ENCODE data around the gene CEMIP.

DNA sequence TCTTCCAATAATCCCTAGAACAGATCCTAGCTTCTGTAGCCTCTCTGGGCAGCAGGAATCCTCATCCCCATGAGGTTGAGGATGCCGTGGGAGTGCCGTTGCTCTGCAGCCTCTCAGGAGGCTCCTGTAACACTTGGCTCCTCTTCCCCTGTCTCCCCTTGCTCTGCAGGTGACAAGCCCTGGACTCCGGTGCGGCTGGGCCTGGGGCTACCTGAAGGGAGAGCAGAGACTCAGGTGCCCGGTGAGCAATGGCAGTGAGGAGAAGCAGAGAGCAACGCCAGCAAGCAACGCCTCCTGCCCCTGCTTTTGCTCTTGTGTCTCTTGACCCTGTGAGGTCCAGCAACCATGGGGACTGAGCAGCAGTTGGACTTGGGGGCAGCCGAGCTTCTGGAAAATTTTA, 91.2 kb downstream of the CEMIP start:
- TF ChIP-seq, protein P1, sequence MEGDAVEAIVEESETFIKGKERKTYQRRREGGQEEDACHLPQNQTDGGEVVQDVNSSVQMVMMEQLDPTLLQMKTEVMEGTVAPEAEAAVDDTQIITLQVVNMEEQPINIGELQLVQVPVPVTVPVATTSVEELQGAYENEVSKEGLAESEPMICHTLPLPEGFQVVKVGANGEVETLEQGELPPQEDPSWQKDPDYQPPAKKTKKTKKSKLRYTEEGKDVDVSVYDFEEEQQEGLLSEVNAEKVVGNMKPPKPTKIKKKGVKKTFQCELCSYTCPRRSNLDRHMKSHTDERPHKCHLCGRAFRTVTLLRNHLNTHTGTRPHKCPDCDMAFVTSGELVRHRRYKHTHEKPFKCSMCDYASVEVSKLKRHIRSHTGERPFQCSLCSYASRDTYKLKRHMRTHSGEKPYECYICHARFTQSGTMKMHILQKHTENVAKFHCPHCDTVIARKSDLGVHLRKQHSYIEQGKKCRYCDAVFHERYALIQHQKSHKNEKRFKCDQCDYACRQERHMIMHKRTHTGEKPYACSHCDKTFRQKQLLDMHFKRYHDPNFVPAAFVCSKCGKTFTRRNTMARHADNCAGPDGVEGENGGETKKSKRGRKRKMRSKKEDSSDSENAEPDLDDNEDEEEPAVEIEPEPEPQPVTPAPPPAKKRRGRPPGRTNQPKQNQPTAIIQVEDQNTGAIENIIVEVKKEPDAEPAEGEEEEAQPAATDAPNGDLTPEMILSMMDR (IDR thresholded peaks at IDR 0.05) = no peak
- TF ChIP-seq POLR2A (IDR thresholded peaks at IDR 0.05) = no peak

Data from lower leg skin (tissue), 3 donors.